Stimulated activated CD8-positive, alpha-beta memory T cell treated with anti-CD3 and anti-CD28 coated beads, Interleukin-12 subunit alpha, Interleukin-12 subunit beta, amount 100 ng/mL, for 4 hours (primary cell): Measurements from ENCODE around the gene IGF2BP1.

Source experiments
- DNase-seq: peaks from one replicate; pipeline ENCODE4 v3.0.0-alpha.2; 2020; ENCODE audit warnings: low read depth

The IGF2BP1 gene

GRCh38 chr17:48997103-48997826 is at the start of gene IGF2BP1:
IGF2BP1 (plus strand) TSS chr17:48997385; CDS start chr17:48997746, 361 bp downstream.
- no peak for DNase-seq

- DNase-seq: no peak
Measured at GRCh38 chr17:48951572-48951971, 45.6 kb upstream of the IGF2BP1 start.

GRCh38 chr17:48952904-48953303 is 44.3 kb upstream of the IGF2BP1 start:
- no peak for DNase-seq

- DNase-seq: no peak
Measured at GRCh38 chr17:48954300-48954755, 42.9 kb upstream of the IGF2BP1 start.

- DNase-seq: no peak
Measured at GRCh38 chr17:48960834-48961515, 36.2 kb upstream of the IGF2BP1 start.

- DNase-seq: no peak
Measured at GRCh38 chr17:48961516-48962233, 35.5 kb upstream of the IGF2BP1 start.

GRCh38 chr17:48970224-48970623 is 27.0 kb upstream of the IGF2BP1 start:
- no peak for DNase-seq

- DNase-seq: no peak
Measured at GRCh38 chr17:48970865-48971687, 26.1 kb upstream of the IGF2BP1 start.

- no peak for DNase-seq
Measured at GRCh38 chr17:48972749-48973097, 24.5 kb upstream of the IGF2BP1 start.

GRCh38 chr17:48973806-48974205 is 23.4 kb upstream of the IGF2BP1 start:
- DNase-seq: no peak

- DNase-seq: no peak
Measured at GRCh38 chr17:48981927-48982539, 15.2 kb upstream of the IGF2BP1 start.

- no peak for DNase-seq
Measured at GRCh38 chr17:48985436-48986245, 11.5 kb upstream of the IGF2BP1 start.

GRCh38 chr17:48989100-48989499 is 8.1 kb upstream of the IGF2BP1 start:
- no peak for DNase-seq

GRCh38 chr17:48990882-48991357 is 6.3 kb upstream of the IGF2BP1 start:
- no peak for DNase-seq

- DNase-seq: no peak
Measured at GRCh38 chr17:48992444-48992843, 4.7 kb upstream of the IGF2BP1 start.

GRCh38 chr17:48993305-48993704 is 3.9 kb upstream of the IGF2BP1 start:
- DNase-seq: no peak

GRCh38 chr17:48993951-48994350 is 3.2 kb upstream of the IGF2BP1 start:
- DNase-seq: no peak

- no peak for DNase-seq
Measured at GRCh38 chr17:48994549-48995303, 2.5 kb upstream of the IGF2BP1 start.

- DNase-seq: no peak
Measured at GRCh38 chr17:48995304-48995973, 1.7 kb upstream of the IGF2BP1 start.
